ENCODE data around the gene ZNF565. TPM values are rescaled to one million over a fixed set of nuclear protein-coding genes. Genes with fewer than 3 reads are reported as not detected.

The ZNF565 gene
- total RNA-seq, 2 donors from 2014 or later, result 1.6 to 2.7 TPM

GRCh38 chr19:36209372-36209771 is 5.1 kb downstream of the ZNF565 start:
- no peak for DNase-seq

GRCh38 chr19:36207605-36208252 is 6.7 kb downstream of the ZNF565 start:
- H3K27me3 ChIP-seq (ENCODE audit: control insufficient read depth, insufficient read depth, low read length, poor library complexity, severe bottlenecking), result no peaks in the 10 kb centered on the region
- Mint-ChIP-seq H3K4me1 (no peaks in the 10 kb centered on the region), H3K9me3 (no peaks in the 10 kb centered on the region), H3K27ac (no peak overlapping the region), H3K4me3 (no peak overlapping the region), H3K27me3 (ENCODE audit: insufficient read depth) (no peaks in the 10 kb centered on the region), H3K36me3 (ENCODE audit: low read depth) (no peaks in the 10 kb centered on the region)
- H3K36me3 ChIP-seq (ENCODE audit: control insufficient read depth, insufficient read depth, low read length), result no peaks in the 10 kb centered on the region
- H3K9me3 ChIP-seq (ENCODE audit: control insufficient read depth, low read length), result no peaks in the 10 kb centered on the region
- H3K4me1 ChIP-seq (ENCODE audit: control insufficient read depth, insufficient read depth, low read length), result no peaks in the 10 kb centered on the region
- no peak overlapping the region for H3K27ac ChIP-seq (ENCODE audit: low read depth, low read length)
- H3K4me3 ChIP-seq (ENCODE audit: low read length), result no peak overlapping the region
- 89 to 100% methylated on average over 1 to 3 of the region's 3 CpGs for WGBS, 2 experiments (ENCODE audit: insufficient coverage in 1 of 2, insufficient read length in 1 of 2)
- TF ChIP-seq CTCF (conservative IDR thresholded peaks at IDR 0.05), result no peak
- H3K9ac ChIP-seq (ENCODE audit: extremely low read depth, low read length, poor library complexity, severe bottlenecking), result no peak overlapping the region
- no peak for DNase-seq

More at GRCh38 chr19:36209372-36209771, 5.1 kb downstream of the ZNF565 start:
- Histone ChIP-seq H3K4me1 (ENCODE audit: control insufficient read depth, insufficient read depth, low read length) (no peaks in the 10 kb centered on the region), H3K9ac (ENCODE audit: extremely low read depth, low read length, poor library complexity, severe bottlenecking) (no peak overlapping the region), H3K4me3 (ENCODE audit: low read length) (no peak overlapping the region), H3K36me3 (ENCODE audit: control insufficient read depth, insufficient read depth, low read length) (no peaks in the 10 kb centered on the region), H3K27ac (ENCODE audit: low read depth, low read length) (no peak overlapping the region), H3K27me3 (ENCODE audit: control insufficient read depth, insufficient read depth, low read length, poor library complexity, severe bottlenecking) (no peaks in the 10 kb centered on the region), H3K9me3 (ENCODE audit: control insufficient read depth, low read length) (no peaks in the 10 kb centered on the region)
- no peaks in the 10 kb centered on the region for H3K27me3 Mint-ChIP-seq (ENCODE audit: insufficient read depth)
- no peaks in the 10 kb centered on the region for H3K9me3 Mint-ChIP-seq
- 96 to 100% methylated on average over 3 to 6 of the region's 7 CpGs for WGBS, 2 experiments (ENCODE audit: insufficient coverage in 1 of 2, insufficient read length in 1 of 2)
- H3K4me3 Mint-ChIP-seq, result no peak overlapping the region
- no peak overlapping the region for H3K27ac Mint-ChIP-seq
- no peaks in the 10 kb centered on the region for H3K36me3 Mint-ChIP-seq (ENCODE audit: low read depth)
- no peak for TF ChIP-seq CTCF (conservative IDR thresholded peaks at IDR 0.05)
- no peaks in the 10 kb centered on the region for H3K4me1 Mint-ChIP-seq

- Mint-ChIP-seq H3K4me1 (no peaks in the 10 kb centered on the region), H3K27ac (no peak overlapping the region), H3K4me3 (no peak overlapping the region), H3K36me3 (ENCODE audit: low read depth) (no peaks in the 10 kb centered on the region), H3K9me3 (no peaks in the 10 kb centered on the region), H3K27me3 (ENCODE audit: insufficient read depth) (no peaks in the 10 kb centered on the region)
- WGBS, 2 experiments (ENCODE audit: insufficient coverage in 1 of 2, insufficient read length in 1 of 2), result 95% methylated on average over 4 of the region's 4 CpGs
- H3K9ac ChIP-seq (ENCODE audit: extremely low read depth, low read length, poor library complexity, severe bottlenecking), result no peak overlapping the region
- no peaks in the 10 kb centered on the region for H3K4me1 ChIP-seq (ENCODE audit: control insufficient read depth, insufficient read depth, low read length)
- no peak for TF ChIP-seq CTCF (conservative IDR thresholded peaks at IDR 0.05)
- no peaks in the 10 kb centered on the region for H3K27me3 ChIP-seq (ENCODE audit: control insufficient read depth, insufficient read depth, low read length, poor library complexity, severe bottlenecking)
- H3K27ac ChIP-seq (ENCODE audit: low read depth, low read length), result no peak overlapping the region
- H3K9me3 ChIP-seq (ENCODE audit: control insufficient read depth, low read length), result no peaks in the 10 kb centered on the region
- H3K4me3 ChIP-seq (ENCODE audit: low read length), result no peak overlapping the region
- no peak for DNase-seq
- no peaks in the 10 kb centered on the region for H3K36me3 ChIP-seq (ENCODE audit: control insufficient read depth, insufficient read depth, low read length)
Observed at GRCh38 chr19:36203293-36203692, 11.2 kb downstream of the ZNF565 start.
